ENCODE data around the gene MLST8.

DNA sequence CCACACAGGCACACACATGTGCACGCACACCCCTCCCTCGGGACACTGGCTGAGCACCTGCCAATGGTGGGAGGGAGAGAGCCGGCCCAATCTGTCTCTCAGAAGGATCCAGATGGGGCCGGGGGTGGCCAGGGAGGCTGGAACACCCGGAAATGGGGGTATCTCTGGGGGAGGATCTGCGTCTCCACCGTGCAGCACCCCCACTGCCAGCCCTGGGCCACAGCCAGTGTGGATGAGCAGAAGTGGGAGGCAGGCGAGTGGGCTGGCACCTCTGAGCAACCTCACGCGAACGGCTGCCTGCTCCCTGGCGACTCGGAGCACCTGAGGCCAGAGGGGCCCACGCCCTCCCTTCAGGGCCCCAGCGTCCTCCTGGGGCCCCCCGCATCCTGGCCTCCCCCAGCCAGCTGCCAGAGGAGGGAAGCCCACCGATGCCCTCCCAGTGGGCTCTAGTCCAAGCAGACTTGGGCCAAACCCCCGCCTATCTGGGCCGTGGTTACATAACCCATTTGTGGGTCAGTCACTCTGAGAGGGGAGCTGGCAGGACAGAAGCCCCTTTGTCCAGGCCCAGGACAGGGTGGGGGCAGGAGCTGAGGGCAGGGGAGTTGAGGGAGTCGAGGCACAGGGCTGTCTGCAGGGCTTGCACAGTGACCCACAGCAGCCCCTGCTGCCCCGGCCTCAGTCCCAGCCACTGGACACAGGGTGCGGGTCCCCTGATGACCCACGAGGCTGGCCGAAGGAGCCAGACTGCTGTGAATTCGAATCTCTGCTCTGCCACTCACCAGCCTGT, 14.4 kb upstream of the MLST8 start:
- TF ChIP-seq BHLHE40 (IDR thresholded peaks at IDR 0.05; ENCODE audit: borderline replicate concordance) (no peak), FOXK2 (IDR thresholded peaks at IDR 0.05) (no peak), FOXM1 (IDR thresholded peaks at IDR 0.05; ENCODE audit: borderline replicate concordance) (no peak), ZNF384 (IDR thresholded peaks at IDR 0.05) (no peak), LEF1 (IDR thresholded peaks at IDR 0.05; ENCODE audit: borderline replicate concordance) (no peak), ELF4 (IDR thresholded peaks at IDR 0.05) (no peak), CTBP1 (IDR thresholded peaks at IDR 0.05; ENCODE audit: borderline replicate concordance) (no peak)
